Pancreas (tissue), 10 donors: Measurements from ENCODE around the gene GJD3. TPM values are rescaled to one million over a fixed set of nuclear protein-coding genes. Genes with fewer than 3 reads are reported as not detected.
"Not testable (repeated sequence)": the region's sequence is repeated elsewhere in the genome, so short reads cannot be mapped to it uniquely, and the experiment has no call there.

ENCODE experiments used
- ATAC-seq, 4 donors: fragments of 200-7000 bp; cut with Tn5 transposase; one replicate each; pipeline versions ENCODE4 v1.8.0 to v1.9.1; 2020; ENCODE audit warnings: mild to moderate bottlenecking in 4 of 4, moderate library complexity in 4 of 4
- DNase-seq, 6 donors: peaks; one replicate each; pipeline ENCODE4 v3.0.0-alpha.2; 2020
- FAIRE-seq: peaks from 2 replicates; lab custom pipeline; 2012; peaks lifted over from hg19 to GRCh38; lab: Jason Lieb, UNC
- H3K27ac ChIP-seq, 4 donors: fragments of 200-600 bp; sonication (generic); 1 replicate in 3 of 4; 2 replicates in 1 of 4; pipeline versions ENCODE4 v1.5.0 to v1.8.0; 2020
- H3K27me3 ChIP-seq, 4 donors: fragments of 200-600 bp; one replicate each; pipeline ENCODE4 v1.8.0; 2021
- H3K36me3 ChIP-seq, 3 donors: fragments of 200-600 bp; sonication (generic) in 1 of 3; one replicate each; pipeline versions ENCODE4 v1.5.0 to v1.8.0; 2020 to 2021
- H3K4me1 ChIP-seq, 3 donors: fragments of 200-600 bp; one replicate each; pipeline ENCODE4 v1.8.0; 2021
- H3K4me3 ChIP-seq, 4 donors: fragments of 200-600 bp; sonication (generic) in 2 of 4; one replicate each; pipeline versions ENCODE4 v1.5.0 to v1.8.0; 2020 to 2021
- H3K9me3 ChIP-seq, 4 donors: fragments of 200-600 bp; one replicate each; pipeline ENCODE4 v1.8.0; 2021
- CTCF ChIP-seq, 4 donors: fragments of 200-600 bp; sonication (generic) in 3 of 4; IDR thresholded peaks; one replicate each; pipeline versions ENCODE4 v1.5.0 to v1.8.0; 2021; ENCODE audit warnings: antibody characterized with exemption in 4 of 4
- WGBS, 2 donors: extraction: QIAGEN DNeasy Blood & Tissue Kit; methylation state at CpG; one replicate each; pipeline ENCODE4 v1.1.7; 2013; 5-methylcytosine and 5-hydroxymethylcytosine counted together
- intact Hi-C, 3 donors: fragments of 100-400 bp; cut with DNase I; formaldehyde crosslinking; loops; one replicate each; pipeline versions ENCODE4 v1.11.1 to v1.14.2; 2022
- polyA plus RNA-seq, 2 donors: library from polyadenylated mRNA; stranded (reverse); fragments of 200-250 nt; gene quantifications; one replicate each; pipeline ENCODE4 v1.2.3, GENCODE V29; 2013
- total RNA-seq, 6 donors: library from RNA; stranded (reverse); fragmentation: NEBNext Ultra II Directional in 4 of 6; extraction: Animal tissue kit (Norgen Biotek cat#: 25700) in 4 of 6; gene quantifications; one replicate each; pipeline versions ENCODE4 v1.2.1 to v1.2.4, GENCODE V29; 2021 to 2023
- donor health status: healthy with polysubstance abuse.
- donor health status: DM: no; HTN: no; CAD: no; lungs with moderate emphysema.
- donor health status: DM: no; HTN: no; CAD: no.
- donor health status: control.
- donor health status: control.
- donor health status: Bipolar disorder and iron deficiency.
- donor health status: DM: yes; HTN: yes; CAD: no.
- donor health status: DM: no; HTN: no; CAD: no.
- donor health status: DM: no; HTN: no; CAD: no.
- donor health status: DM: yes; HTN: yes; CAD: no.

Gene GJD3
- total and polyA plus RNA-seq, 8 donors, result 0.09 to 0.67 (median 0.32) TPM; not detected in 2

GRCh38 chr17:40373999-40374398 is 9.5 kb upstream of the GJD3 start:
- no peak for ATAC-seq

GRCh38 chr17:40373324-40373723 is 8.8 kb upstream of the GJD3 start:
- Histone ChIP-seq H3K27me3 (no peaks in the 10 kb centered on the region), H3K27ac (no peak overlapping the region), H3K4me3 (no peak overlapping the region), H3K4me1 (no peaks in the 10 kb centered on the region), H3K9me3 (no peaks in the 10 kb centered on the region), H3K36me3 (no peaks in the 10 kb centered on the region)
- ATAC-seq, result no peak
- intact Hi-C loops, result no loop called here
- WGBS, 2 donors, result 79 to 85% methylated on average over 4 of the region's 4 CpGs
- no peak for DNase-seq
- TF ChIP-seq CTCF (IDR thresholded peaks at IDR 0.05), result no peak
- FAIRE-seq, result no peak

More at GRCh38 chr17:40373999-40374398, 9.5 kb upstream of the GJD3 start:
- H3K4me1 ChIP-seq, result no peaks in the 10 kb centered on the region
- no peaks in the 10 kb centered on the region for H3K36me3 ChIP-seq
- 62 to 72% methylated on average over 8 of the region's 8 CpGs for WGBS, 2 donors
- TF ChIP-seq CTCF (IDR thresholded peaks at IDR 0.05), result no peak
- intact Hi-C loops, result no loop called here
- H3K27ac ChIP-seq, result no peak overlapping the region
- no peaks in the 10 kb centered on the region for H3K9me3 ChIP-seq
- DNase-seq, result no peak
- no peak overlapping the region for H3K4me3 ChIP-seq
- FAIRE-seq, result no peak
- no peaks in the 10 kb centered on the region for H3K27me3 ChIP-seq

- ATAC-seq, H3K27ac ChIP-seq, DNase-seq, FAIRE-seq, H3K4me1 ChIP-seq, intact Hi-C loops, H3K4me3 ChIP-seq, H3K9me3 ChIP-seq, H3K27me3 ChIP-seq, H3K36me3 ChIP-seq: not testable (repeated sequence)
- WGBS, 2 donors, result 56 to 59% methylated on average over 4 of the region's 4 CpGs
These were observed 8.1 kb upstream of the GJD3 start for GRCh38 chr17:40372644-40373043.

GRCh38 chr17:40372031-40372430 is 7.5 kb upstream of the GJD3 start:
- TF ChIP-seq CTCF (IDR thresholded peaks at IDR 0.05), result no peak
- H3K36me3 ChIP-seq, result no peaks in the 10 kb centered on the region
- FAIRE-seq, result no peak
- WGBS, 2 donors, result 90 to 97% methylated on average over 2 of the region's 2 CpGs
- no peaks in the 10 kb centered on the region for H3K27me3 ChIP-seq
- H3K4me3 ChIP-seq, result no peak overlapping the region
- DNase-seq, result no peak
- no peak overlapping the region for H3K27ac ChIP-seq
- no peak for ATAC-seq
- intact Hi-C loops, result no loop called here
- no peaks in the 10 kb centered on the region for H3K4me1 ChIP-seq
- H3K9me3 ChIP-seq, result no peaks in the 10 kb centered on the region

- FAIRE-seq, result no peak
- intact Hi-C loops, result no loop called here
- Histone ChIP-seq H3K4me1 (no peaks in the 10 kb centered on the region), H3K27ac (no peak overlapping the region), H3K9me3 (no peaks in the 10 kb centered on the region), H3K27me3 (no peaks in the 10 kb centered on the region), H3K4me3 (no peak overlapping the region), H3K36me3 (no peaks in the 10 kb centered on the region)
- WGBS, 2 donors, result 82 to 83% methylated on average over 13 to 16 of the region's 16 CpGs
- ATAC-seq, result no peak
- no peak for TF ChIP-seq CTCF (IDR thresholded peaks at IDR 0.05)
- DNase-seq, result no peak
These were observed 6.9 kb upstream of the GJD3 start for GRCh38 chr17:40371261-40371929.
